SK-N-MC (cell line): ENCODE results near the gene KIAA1755.

Experiments used
- DNase-seq: peaks from one replicate; pipeline ENCODE4 v3.0.0-alpha.2; 2011; ENCODE audit warnings: low read depth, low spot score
- H3K27ac ChIP-seq: fragments of 200-600 bp; sonication (generic); 2 replicates; pipeline ENCODE4 v1.5.1; 2016; ENCODE audit warnings: mixed run types
- H3K36me3 ChIP-seq: fragments of 200-600 bp; sonication (generic); 2 replicates; pipeline ENCODE4 v1.6.1; 2017; ENCODE audit warnings: antibody characterized with exemption, low read length, mixed read lengths; ENCODE audit not compliant: insufficient read depth
- H3K4me3 ChIP-seq: fragments of 200-600 bp; sonication (generic); 2 replicates; pipeline ENCODE4 v1.5.1; 2016
- H3K9ac ChIP-seq: fragments of 200-600 bp; sonication (generic); 2 replicates; pipeline ENCODE4 v1.8.0; 2017; ENCODE audit warnings: mixed run types, mixed read lengths; ENCODE audit not compliant: insufficient read length
- H3K9me3 ChIP-seq: fragments of 200-600 bp; sonication (generic); 2 replicates; pipeline ENCODE4 v1.6.1; 2017; ENCODE audit warnings: low read depth, mild to moderate bottlenecking, antibody characterized with exemption, low read length, moderate library complexity, mixed read lengths
- EZH2 ChIP-seq: fragments of 200-600 bp; sonication (generic); IDR thresholded peaks from one replicate; pipeline ENCODE4 v1.6.1; 2017; ENCODE audit warnings: antibody characterized with exemption
- FOXP2 ChIP-seq: optimal IDR thresholded peaks from 2 replicates; pipeline ENCODE3; 2011; ENCODE audit warnings: mild to moderate bottlenecking, moderate library complexity; ENCODE audit not compliant: insufficient read depth; ENCODE audit errors: extremely low read length, control extremely low read depth
- POLR2AphosphoS5 ChIP-seq: IDR thresholded peaks from 2 replicates; pipeline ENCODE4 v1.6.1; 2012; ENCODE audit warnings: mild to moderate bottlenecking, low read depth, low read length, borderline replicate concordance

Gene KIAA1755

DNA sequence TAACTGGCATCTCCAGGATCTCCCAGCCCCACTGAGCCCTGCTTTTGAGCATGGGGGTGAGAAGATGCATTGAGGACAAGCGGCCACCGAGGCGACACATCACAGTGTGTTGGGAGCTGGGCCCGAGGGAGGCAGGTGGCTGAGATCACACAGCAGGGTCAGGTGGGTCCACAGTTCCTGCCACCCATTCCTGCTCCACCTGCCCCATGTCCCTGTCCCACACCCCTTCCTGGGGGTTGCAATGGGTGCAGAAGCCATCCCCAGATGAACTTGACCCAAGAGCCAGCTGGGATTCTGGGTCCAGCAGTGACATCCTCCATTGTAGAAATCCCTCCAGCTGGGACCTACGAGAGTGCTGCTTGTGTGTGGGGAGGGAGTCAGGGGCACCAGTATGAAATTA is 96.5 kb downstream of the KIAA1755 start:
- H3K27ac ChIP-seq = no peak overlapping the region
- H3K4me3 ChIP-seq = no peak overlapping the region
- no peaks in the 10 kb centered on the region for H3K36me3 ChIP-seq
- no peak overlapping the region for H3K9ac ChIP-seq
- H3K9me3 ChIP-seq = no peaks in the 10 kb centered on the region
- no peak for DNase-seq
- no peak for TF ChIP-seq EZH2
- no peak for TF ChIP-seq POLR2AphosphoS5
- TF ChIP-seq FOXP2 = no peak

DNA sequence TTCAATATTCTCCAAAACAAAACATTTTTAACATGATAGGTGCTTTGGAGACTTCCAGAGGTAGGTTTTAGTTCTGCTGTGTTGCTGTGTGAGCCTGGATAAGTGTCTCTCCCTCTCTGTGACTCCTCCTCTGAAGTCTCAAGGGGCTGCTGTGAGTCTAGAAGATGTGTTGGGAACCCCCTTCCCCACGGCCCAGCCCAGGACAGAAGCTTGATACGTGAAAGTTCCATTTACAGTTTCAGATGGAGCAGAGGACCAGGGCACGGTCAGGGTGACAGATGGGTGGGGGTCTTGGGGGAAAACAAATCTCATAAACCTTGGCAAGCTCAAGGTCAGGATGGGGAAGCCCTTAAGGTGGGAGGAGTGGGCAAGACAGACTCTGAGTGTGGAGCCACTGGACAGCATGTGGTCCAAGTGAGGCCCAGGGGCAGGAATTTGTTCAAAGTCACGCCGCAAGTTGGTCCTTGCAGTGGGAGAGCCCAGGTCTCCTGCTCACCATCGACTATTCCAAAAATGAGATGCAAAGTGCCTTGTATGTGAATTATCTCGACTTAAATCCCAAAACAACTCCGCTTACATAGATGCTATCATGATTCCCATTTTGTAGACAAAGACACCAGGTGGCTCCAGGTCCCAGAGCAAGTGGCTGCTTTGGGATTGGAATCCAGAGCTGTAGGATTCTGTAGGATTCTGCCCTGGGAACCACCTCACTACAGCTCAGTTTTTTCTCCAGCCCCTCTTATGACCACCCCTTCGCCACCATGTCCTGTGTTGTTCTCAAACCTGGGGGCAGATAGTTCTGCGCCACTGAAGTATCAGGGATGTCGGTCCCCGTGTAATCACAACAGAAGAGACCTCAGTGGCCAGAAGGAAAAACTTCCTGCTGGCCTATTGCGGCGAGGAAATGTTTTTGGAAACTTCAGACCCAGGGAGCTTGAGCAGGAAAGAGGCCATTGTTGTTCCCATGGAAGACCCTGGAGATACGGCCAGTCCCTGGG is 97.4 kb downstream of the KIAA1755 start:
- no peaks in the 10 kb centered on the region for H3K9me3 ChIP-seq
- no peak overlapping the region for H3K27ac ChIP-seq
- H3K9ac ChIP-seq = no peak overlapping the region
- TF ChIP-seq POLR2AphosphoS5 (no peak), FOXP2 (no peak), EZH2 (no peak)
- no peaks in the 10 kb centered on the region for H3K36me3 ChIP-seq
- H3K4me3 ChIP-seq = no peak overlapping the region
- DNase-seq = no peak

DNA sequence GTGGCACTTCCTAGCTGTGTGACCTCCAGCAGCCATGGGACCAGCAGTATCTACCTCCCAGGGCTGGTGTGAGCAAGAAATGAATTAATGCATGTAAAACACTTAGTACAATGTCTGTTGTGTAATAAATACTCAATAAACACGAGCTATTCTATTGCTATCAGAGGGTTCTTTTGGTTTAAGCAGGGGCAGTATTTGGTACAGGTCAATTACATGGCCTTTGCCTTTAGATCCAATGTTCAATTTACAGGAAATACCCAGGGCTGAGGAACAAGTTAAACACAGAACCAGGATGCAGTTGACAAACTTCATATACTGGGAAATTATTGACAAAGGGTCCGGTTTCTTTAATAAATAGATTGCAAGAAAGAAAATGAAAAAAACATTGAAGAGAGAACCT is 98.4 kb downstream of the KIAA1755 start:
- Histone ChIP-seq H3K9ac (no peak overlapping the region), H3K36me3 (no peaks in the 10 kb centered on the region), H3K27ac (no peak overlapping the region), H3K9me3 (no peaks in the 10 kb centered on the region), H3K4me3 (no peak overlapping the region)
- TF ChIP-seq FOXP2 = no peak
- no peak for TF ChIP-seq EZH2
- no peak for TF ChIP-seq POLR2AphosphoS5
- no peak for DNase-seq

DNA sequence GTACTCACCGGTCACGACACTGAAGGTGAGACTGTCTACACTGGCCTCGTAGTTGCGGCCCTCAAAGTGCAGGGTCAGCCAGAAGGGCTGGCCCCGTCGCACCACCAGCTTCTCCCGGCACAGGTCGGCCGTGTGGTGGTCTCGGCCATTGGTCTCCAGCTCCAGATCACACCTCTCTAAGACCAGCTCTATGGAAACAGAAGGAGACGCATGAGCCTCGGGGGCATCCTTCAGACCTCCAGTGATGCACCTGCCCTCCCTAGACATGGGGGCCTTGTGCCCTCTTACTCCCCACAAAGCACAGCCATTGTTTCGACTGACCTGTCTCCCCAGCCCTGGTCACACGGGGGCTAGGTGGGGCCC is 99.1 kb downstream of the KIAA1755 start:
- no peak overlapping the region for H3K27ac ChIP-seq
- DNase-seq = no peak
- no peaks in the 10 kb centered on the region for H3K36me3 ChIP-seq
- no peak overlapping the region for H3K9ac ChIP-seq
- TF ChIP-seq FOXP2 (no peak), EZH2 (no peak), POLR2AphosphoS5 (no peak)
- no peaks in the 10 kb centered on the region for H3K9me3 ChIP-seq
- H3K4me3 ChIP-seq = no peak overlapping the region
